GM23338 (cell line): ENCODE results near the gene PIP5K1A. TPM values are rescaled to one million over a fixed set of nuclear protein-coding genes. Genes with fewer than 3 reads are reported as not detected.

Experiments
- ATAC-seq: fragments of 200-7000 bp; cut with Tn5 transposase; 3 replicates; pipeline ENCODE4 v1.9.1; 2020
- DNase-seq: peaks from one replicate; pipeline ENCODE4 v3.0.0-alpha.2; 2015; ENCODE audit warnings: low spot score
- H2AFZ ChIP-seq: fragments of 200-600 bp; sonication (generic); 2 replicates; pipeline ENCODE4 v1.8.0; 2016; ENCODE audit warnings: antibody characterized with exemption, mild to moderate bottlenecking, moderate library complexity
- H3F3A ChIP-seq: fragments of 200-600 bp; sonication (generic); replicated peaks from 2 replicates; pipeline ENCODE4 v1.8.0; 2017; ENCODE audit warnings: antibody characterized with exemption, mixed run types, low read depth
- H3K27ac ChIP-seq: fragments of 200-600 bp; sonication (generic); 2 replicates; pipeline ENCODE4 v1.6.1; 2016; ENCODE audit warnings: low read depth
- H3K27me3 ChIP-seq: fragments of 200-600 bp; sonication (generic); 2 replicates; pipeline ENCODE4 v1.8.0; 2016; ENCODE audit warnings: mild to moderate bottlenecking, mixed run types, moderate library complexity; ENCODE audit not compliant: insufficient read depth
- H3K36me3 ChIP-seq: fragments of 200-600 bp; sonication (generic); 2 replicates; pipeline ENCODE4 v1.8.0; 2016; ENCODE audit warnings: mild to moderate bottlenecking; ENCODE audit not compliant: insufficient read depth
- H3K4me1 ChIP-seq: fragments of 200-600 bp; sonication (generic); 2 replicates; pipeline ENCODE4 v1.8.0; 2016; ENCODE audit warnings: mild to moderate bottlenecking, moderate library complexity; ENCODE audit not compliant: insufficient read depth
- H3K4me2 ChIP-seq: fragments of 200-600 bp; sonication (generic); 2 replicates; pipeline ENCODE4 v1.7.1; 2017; ENCODE audit warnings: mixed run types
- H3K4me3 ChIP-seq: fragments of 200-600 bp; sonication (generic); 2 replicates; pipeline ENCODE4 v1.6.1; 2016; ENCODE audit warnings: mixed run types
- H3K79me2 ChIP-seq: fragments of 200-600 bp; sonication (generic); replicated peaks from 2 replicates; pipeline ENCODE4 v1.8.0; 2017; ENCODE audit warnings: mild to moderate bottlenecking; ENCODE audit not compliant: insufficient read depth
- H3K9me2 ChIP-seq: fragments of 200-600 bp; sonication (generic); 2 replicates; pipeline ENCODE4 v1.8.0; 2017; ENCODE audit not compliant: insufficient read depth
- H4K20me1 ChIP-seq: fragments of 200-600 bp; sonication (generic); replicated peaks from 2 replicates; pipeline ENCODE4 v1.8.0; 2017; ENCODE audit warnings: mild to moderate bottlenecking; ENCODE audit not compliant: insufficient read depth
- H3K27ac Mint-ChIP-seq: 2 replicates; pipeline ENCODE4 v1.8.0; 2020; ENCODE audit warnings: inconsistent platforms, mild to moderate bottlenecking, moderate library complexity, mixed read lengths
- H3K27me3 Mint-ChIP-seq: 3 replicates; pipeline ENCODE4 v1.8.0; 2022; ENCODE audit warnings: low read depth, mild to moderate bottlenecking, moderate library complexity, mixed read lengths, inconsistent platforms; ENCODE audit not compliant: insufficient read depth, poor library complexity
- H3K36me3 Mint-ChIP-seq: 3 replicates; pipeline ENCODE4 v1.8.0; 2021; ENCODE audit warnings: low read depth, mild to moderate bottlenecking, inconsistent platforms, moderate library complexity, mixed read lengths
- H3K4me1 Mint-ChIP-seq: 3 replicates; pipeline ENCODE4 v1.8.0; 2020; ENCODE audit warnings: mild to moderate bottlenecking, inconsistent platforms, mixed read lengths
- H3K4me3 Mint-ChIP-seq: 3 replicates; pipeline ENCODE4 v1.8.0; 2021; ENCODE audit warnings: moderate library complexity, mild to moderate bottlenecking, inconsistent platforms, mixed read lengths
- H3K9me3 Mint-ChIP-seq: 3 replicates; pipeline ENCODE4 v1.8.0; 2020; ENCODE audit warnings: moderate library complexity, mild to moderate bottlenecking, inconsistent platforms, mixed read lengths
- CREB1 ChIP-seq: fragments of 250-450 bp; sonication (Bioruptor Pico); IDR thresholded peaks from 2 replicates; pipeline ENCODE4 v1.5.0; 2020; ENCODE audit warnings: low read depth, mild to moderate bottlenecking, moderate library complexity
- EZH2 ChIP-seq: fragments of 200-600 bp; sonication (generic); IDR thresholded peaks from one replicate; pipeline ENCODE4 v1.8.0; 2017; ENCODE audit warnings: antibody characterized with exemption, mild to moderate bottlenecking, low read depth; ENCODE audit not compliant: unreplicated experiment
- EZH2phosphoT487 ChIP-seq: fragments of 200-600 bp; sonication (generic); IDR thresholded peaks from one replicate; pipeline ENCODE4 v1.8.1; 2018; ENCODE audit warnings: antibody characterized with exemption; ENCODE audit not compliant: unreplicated experiment
- JUNB ChIP-seq: IDR thresholded peaks from one replicate; pipeline ENCODE4 v1.6.1; 2016; ENCODE audit warnings: antibody characterized with exemption; ENCODE audit not compliant: unreplicated experiment
- NANOG ChIP-seq: IDR thresholded peaks from 2 replicates; pipeline ENCODE4 v1.6.1; 2016; ENCODE audit warnings: antibody characterized with exemption, borderline replicate concordance
- POLR2AphosphoS5 ChIP-seq: IDR thresholded peaks from 2 replicates; pipeline ENCODE4 v1.6.1; 2016; ENCODE audit warnings: antibody characterized with exemption, low read depth
- STAT1 ChIP-seq: IDR thresholded peaks from one replicate; pipeline ENCODE4 v1.6.1; 2016; ENCODE audit warnings: antibody characterized with exemption; ENCODE audit not compliant: unreplicated experiment
- ZNF114 ChIP-seq: fragments of 250-450 bp; sonication (Bioruptor Pico); IDR thresholded peaks from 2 replicates; pipeline ENCODE4 v1.5.0; 2020; ENCODE audit warnings: mild to moderate bottlenecking, moderate library complexity
- ZNF331 ChIP-seq: fragments of 250-450 bp; sonication (Bioruptor Pico); IDR thresholded peaks from 2 replicates; pipeline ENCODE4 v1.5.0; 2020; ENCODE audit warnings: low read depth, mild to moderate bottlenecking, moderate library complexity
- polyA plus RNA-seq: library from polyadenylated mRNA; unstranded; fragments of >200 nt; fragmentation: Nextera tagmentation; extraction: Ambion mirVana; gene quantifications from 2 replicates; pipeline ENCODE4 v1.2.1, GENCODE V29; 2016
- total RNA-seq: library from RNA; depleted of rRNA; stranded (reverse); fragments of >200 nt; shearing (Covaris generic); gene quantifications from 2 replicates; pipeline ENCODE4 v1.2.3, GENCODE V29; 2014
- TF ChIP-seq, protein P1 (sequence below): IDR thresholded peaks from 2 replicates; pipeline ENCODE4 v1.6.1; 2016; ENCODE audit warnings: antibody characterized with exemption
- TF ChIP-seq, protein P2 (sequence below), 2 experiments: fragments of 200-600 bp in 1 of 2; sonication (generic) in 1 of 2; conservative IDR thresholded peaks; 2 replicates each; pipeline versions ENCODE4 v1.5.1 to v1.6.1; 2016 to 2017; ENCODE audit warnings: antibody characterized with exemption in 2 of 2, low read depth in 2 of 2, mild to moderate bottlenecking in 2 of 2, moderate library complexity in 1 of 2
- TF ChIP-seq, protein P3 (sequence below): IDR thresholded peaks from one replicate; pipeline ENCODE4 v1.6.1; 2018; ENCODE audit warnings: antibody characterized with exemption; ENCODE audit not compliant: unreplicated experiment

PIP5K1A gene
- total and polyA plus RNA-seq, 2 experiments from 2014 or later = 23.2 to 63.3 TPM

DNA sequence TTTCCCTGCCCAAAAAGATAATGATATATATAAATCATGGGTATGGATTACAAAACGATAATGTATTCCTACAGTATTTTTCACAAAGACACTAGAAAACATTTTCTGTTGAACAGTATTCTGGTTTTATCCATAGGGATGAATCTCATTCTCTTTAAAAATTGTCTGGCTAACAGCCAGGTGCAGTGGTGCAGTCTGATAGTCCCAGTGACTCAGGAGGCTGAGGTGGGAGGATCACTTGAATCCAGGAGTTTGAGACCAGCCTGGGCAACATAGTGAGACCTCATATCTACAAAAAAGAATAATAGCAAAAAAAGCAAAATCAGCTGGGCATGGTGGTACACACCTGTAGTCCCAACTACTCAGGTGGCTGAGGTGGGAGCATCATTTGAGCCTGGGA, 23.3 kb downstream of the PIP5K1A start:
- 0 out of 2 replicates have a peak, but pooled peaks cover 5% of the 10 kb centered on the region for H3F3A ChIP-seq
- Mint-ChIP-seq H3K36me3 (peaks cover 27% of the 10 kb centered on the region), H3K27ac (no peak overlapping the region), H3K27me3 (no peaks in the 10 kb centered on the region), H3K9me3 (no peaks in the 10 kb centered on the region), H3K4me1 (peaks cover 8% of the 10 kb centered on the region; the same call in 2 of the 3 replicates), H3K4me3 (no peak overlapping the region)
- H3K4me2 ChIP-seq = no peak overlapping the region
- DNase-seq = no peak
- no peaks in the 10 kb centered on the region; the same call in 1 of the 2 replicates for H3K36me3 ChIP-seq
- no peak overlapping the region for H3K4me3 ChIP-seq
- H3K79me2 ChIP-seq = peaks cover 87% of the 10 kb centered on the region
- peaks cover 3% of the 10 kb centered on the region; the same call in 1 of the 2 replicates for H3K4me1 ChIP-seq
- no peaks in the 10 kb centered on the region for H3K27me3 ChIP-seq
- no peak overlapping the region for H2AFZ ChIP-seq
- peaks cover 32% of the 10 kb centered on the region for H4K20me1 ChIP-seq
- TF ChIP-seq, protein P1, sequence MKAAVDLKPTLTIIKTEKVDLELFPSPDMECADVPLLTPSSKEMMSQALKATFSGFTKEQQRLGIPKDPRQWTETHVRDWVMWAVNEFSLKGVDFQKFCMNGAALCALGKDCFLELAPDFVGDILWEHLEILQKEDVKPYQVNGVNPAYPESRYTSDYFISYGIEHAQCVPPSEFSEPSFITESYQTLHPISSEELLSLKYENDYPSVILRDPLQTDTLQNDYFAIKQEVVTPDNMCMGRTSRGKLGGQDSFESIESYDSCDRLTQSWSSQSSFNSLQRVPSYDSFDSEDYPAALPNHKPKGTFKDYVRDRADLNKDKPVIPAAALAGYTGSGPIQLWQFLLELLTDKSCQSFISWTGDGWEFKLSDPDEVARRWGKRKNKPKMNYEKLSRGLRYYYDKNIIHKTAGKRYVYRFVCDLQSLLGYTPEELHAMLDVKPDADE = no peak
- TF ChIP-seq ZNF114 (CRISPR knock-in tag) (no peak), STAT1 (no peak), JUNB (no peak), CREB1 (CRISPR knock-in tag) (no peak), EZH2 (no peak), NANOG (no peak), ZNF331 (CRISPR knock-in tag) (no peak), POLR2AphosphoS5 (no peak), EZH2phosphoT487 (no peak)
- TF ChIP-seq, protein P2, sequence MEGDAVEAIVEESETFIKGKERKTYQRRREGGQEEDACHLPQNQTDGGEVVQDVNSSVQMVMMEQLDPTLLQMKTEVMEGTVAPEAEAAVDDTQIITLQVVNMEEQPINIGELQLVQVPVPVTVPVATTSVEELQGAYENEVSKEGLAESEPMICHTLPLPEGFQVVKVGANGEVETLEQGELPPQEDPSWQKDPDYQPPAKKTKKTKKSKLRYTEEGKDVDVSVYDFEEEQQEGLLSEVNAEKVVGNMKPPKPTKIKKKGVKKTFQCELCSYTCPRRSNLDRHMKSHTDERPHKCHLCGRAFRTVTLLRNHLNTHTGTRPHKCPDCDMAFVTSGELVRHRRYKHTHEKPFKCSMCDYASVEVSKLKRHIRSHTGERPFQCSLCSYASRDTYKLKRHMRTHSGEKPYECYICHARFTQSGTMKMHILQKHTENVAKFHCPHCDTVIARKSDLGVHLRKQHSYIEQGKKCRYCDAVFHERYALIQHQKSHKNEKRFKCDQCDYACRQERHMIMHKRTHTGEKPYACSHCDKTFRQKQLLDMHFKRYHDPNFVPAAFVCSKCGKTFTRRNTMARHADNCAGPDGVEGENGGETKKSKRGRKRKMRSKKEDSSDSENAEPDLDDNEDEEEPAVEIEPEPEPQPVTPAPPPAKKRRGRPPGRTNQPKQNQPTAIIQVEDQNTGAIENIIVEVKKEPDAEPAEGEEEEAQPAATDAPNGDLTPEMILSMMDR (conservative IDR thresholded peaks at IDR 0.05; ENCODE audit: low read depth in 2 of 2) = no peak
- TF ChIP-seq, protein P3, sequence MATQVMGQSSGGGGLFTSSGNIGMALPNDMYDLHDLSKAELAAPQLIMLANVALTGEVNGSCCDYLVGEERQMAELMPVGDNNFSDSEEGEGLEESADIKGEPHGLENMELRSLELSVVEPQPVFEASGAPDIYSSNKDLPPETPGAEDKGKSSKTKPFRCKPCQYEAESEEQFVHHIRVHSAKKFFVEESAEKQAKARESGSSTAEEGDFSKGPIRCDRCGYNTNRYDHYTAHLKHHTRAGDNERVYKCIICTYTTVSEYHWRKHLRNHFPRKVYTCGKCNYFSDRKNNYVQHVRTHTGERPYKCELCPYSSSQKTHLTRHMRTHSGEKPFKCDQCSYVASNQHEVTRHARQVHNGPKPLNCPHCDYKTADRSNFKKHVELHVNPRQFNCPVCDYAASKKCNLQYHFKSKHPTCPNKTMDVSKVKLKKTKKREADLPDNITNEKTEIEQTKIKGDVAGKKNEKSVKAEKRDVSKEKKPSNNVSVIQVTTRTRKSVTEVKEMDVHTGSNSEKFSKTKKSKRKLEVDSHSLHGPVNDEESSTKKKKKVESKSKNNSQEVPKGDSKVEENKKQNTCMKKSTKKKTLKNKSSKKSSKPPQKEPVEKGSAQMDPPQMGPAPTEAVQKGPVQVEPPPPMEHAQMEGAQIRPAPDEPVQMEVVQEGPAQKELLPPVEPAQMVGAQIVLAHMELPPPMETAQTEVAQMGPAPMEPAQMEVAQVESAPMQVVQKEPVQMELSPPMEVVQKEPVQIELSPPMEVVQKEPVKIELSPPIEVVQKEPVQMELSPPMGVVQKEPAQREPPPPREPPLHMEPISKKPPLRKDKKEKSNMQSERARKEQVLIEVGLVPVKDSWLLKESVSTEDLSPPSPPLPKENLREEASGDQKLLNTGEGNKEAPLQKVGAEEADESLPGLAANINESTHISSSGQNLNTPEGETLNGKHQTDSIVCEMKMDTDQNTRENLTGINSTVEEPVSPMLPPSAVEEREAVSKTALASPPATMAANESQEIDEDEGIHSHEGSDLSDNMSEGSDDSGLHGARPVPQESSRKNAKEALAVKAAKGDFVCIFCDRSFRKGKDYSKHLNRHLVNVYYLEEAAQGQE = no peak
- ATAC-seq = no peak
- H3K27ac ChIP-seq = peak overlapping the region; percentile 51; the same call in 1 of the 2 replicates
- H3K9me2 ChIP-seq = no peaks in the 10 kb centered on the region
